ENCODE data around the gene RGS14. TPM values are rescaled to one million over a fixed set of nuclear protein-coding genes. Genes with fewer than 3 reads are reported as not detected.

The RGS14 gene
- total and polyA plus RNA-seq, 2 experiments from 2014 or later: 23.5 to 37.9 TPM

- TF ChIP-seq, protein P1, sequence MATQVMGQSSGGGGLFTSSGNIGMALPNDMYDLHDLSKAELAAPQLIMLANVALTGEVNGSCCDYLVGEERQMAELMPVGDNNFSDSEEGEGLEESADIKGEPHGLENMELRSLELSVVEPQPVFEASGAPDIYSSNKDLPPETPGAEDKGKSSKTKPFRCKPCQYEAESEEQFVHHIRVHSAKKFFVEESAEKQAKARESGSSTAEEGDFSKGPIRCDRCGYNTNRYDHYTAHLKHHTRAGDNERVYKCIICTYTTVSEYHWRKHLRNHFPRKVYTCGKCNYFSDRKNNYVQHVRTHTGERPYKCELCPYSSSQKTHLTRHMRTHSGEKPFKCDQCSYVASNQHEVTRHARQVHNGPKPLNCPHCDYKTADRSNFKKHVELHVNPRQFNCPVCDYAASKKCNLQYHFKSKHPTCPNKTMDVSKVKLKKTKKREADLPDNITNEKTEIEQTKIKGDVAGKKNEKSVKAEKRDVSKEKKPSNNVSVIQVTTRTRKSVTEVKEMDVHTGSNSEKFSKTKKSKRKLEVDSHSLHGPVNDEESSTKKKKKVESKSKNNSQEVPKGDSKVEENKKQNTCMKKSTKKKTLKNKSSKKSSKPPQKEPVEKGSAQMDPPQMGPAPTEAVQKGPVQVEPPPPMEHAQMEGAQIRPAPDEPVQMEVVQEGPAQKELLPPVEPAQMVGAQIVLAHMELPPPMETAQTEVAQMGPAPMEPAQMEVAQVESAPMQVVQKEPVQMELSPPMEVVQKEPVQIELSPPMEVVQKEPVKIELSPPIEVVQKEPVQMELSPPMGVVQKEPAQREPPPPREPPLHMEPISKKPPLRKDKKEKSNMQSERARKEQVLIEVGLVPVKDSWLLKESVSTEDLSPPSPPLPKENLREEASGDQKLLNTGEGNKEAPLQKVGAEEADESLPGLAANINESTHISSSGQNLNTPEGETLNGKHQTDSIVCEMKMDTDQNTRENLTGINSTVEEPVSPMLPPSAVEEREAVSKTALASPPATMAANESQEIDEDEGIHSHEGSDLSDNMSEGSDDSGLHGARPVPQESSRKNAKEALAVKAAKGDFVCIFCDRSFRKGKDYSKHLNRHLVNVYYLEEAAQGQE (IDR thresholded peaks at IDR 0.05; ENCODE audit: unreplicated experiment): no peak
- TF ChIP-seq EZH2phosphoT487 (IDR thresholded peaks at IDR 0.05; ENCODE audit: unreplicated experiment) (no peak), STAT1 (IDR thresholded peaks at IDR 0.05; ENCODE audit: unreplicated experiment) (no peak)
Observed at GRCh38 chr5:177405805-177406204, 48.1 kb downstream of the RGS14 start (continued).

DNA sequence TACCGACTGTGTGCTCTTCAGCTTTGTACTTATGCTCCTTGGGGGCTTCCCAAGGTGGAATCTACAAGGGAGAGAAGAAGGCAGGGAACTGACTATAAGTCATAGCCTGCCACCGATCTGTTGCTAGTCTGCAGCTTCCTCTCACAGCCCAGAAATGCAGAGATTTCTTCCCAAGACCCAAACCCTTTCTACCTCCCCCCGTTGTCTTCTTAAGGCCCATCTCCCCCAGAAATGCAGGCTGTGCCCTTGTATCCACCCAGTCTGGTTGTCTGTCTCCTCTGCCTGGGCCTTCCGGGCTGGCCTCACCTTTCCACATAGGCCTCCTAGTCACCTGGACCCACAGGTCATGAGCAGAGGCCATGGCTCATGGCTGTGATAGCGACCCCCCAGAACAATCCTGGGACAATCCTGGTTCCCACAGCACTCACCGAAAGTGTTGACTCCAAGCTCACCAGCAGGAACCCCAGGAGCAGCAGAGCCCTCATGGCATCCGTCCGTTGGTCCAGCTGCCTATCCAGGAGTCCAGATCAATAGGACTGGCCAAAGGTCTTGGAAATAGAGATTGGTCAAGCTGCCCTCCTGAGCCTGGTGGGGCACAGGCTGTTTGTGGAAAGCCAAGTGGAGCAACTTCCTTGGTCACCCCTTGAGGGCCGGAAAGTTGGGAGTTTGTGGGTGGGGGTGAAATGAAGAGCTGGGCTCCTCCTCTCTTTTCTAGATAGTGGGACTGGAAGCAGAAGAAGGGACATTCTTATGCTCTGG is 51.5 kb downstream of the RGS14 start, which contains the start of gene F12:
F12 (minus strand) TSS at position 522 of the 759 bp plus-strand sequence; CDS start at position 485, 37 bp downstream.
- H2AFZ ChIP-seq: no peak within 1 kb of the TSS
- H3K27me3 ChIP-seq (ENCODE audit: insufficient read depth): peaks cover 44% of the 10 kb centered on the region
- TF ChIP-seq ETS1 (IDR thresholded peaks at IDR 0.05): no peak

DNA sequence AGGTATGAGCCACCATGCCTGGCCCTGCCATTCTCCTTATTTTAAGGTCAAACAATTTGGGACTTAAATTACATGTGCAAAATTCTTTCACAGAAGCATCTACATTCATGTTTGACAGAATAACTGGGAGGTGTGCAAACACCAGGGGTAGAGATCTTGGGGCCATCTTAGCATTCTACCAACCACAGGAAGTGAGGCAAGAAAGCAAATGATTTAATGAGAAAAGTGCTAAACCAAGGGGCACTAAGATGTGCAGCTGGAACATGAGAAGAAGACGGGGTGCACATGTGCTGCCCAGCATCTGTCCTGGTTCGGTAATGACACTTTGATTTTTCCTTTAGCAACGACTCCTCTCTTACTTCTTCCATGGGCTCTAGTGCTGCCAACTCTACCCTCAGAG is 52.9 kb downstream of the RGS14 start:
- H3K4me3 Mint-ChIP-seq: no peak overlapping the region
- no peak overlapping the region for H3K27ac ChIP-seq (ENCODE audit: low read depth)
- H3K9me2 ChIP-seq (ENCODE audit: insufficient read depth): peaks cover 10% of the 10 kb centered on the region; the same call in 1 of the 2 replicates
- no peaks in the 10 kb centered on the region for H3K36me3 ChIP-seq (ENCODE audit: insufficient read depth)
- TF ChIP-seq STAT1 (IDR thresholded peaks at IDR 0.05; ENCODE audit: unreplicated experiment): no peak
- no peak for TF ChIP-seq ZNF331 (CRISPR knock-in tag; IDR thresholded peaks at IDR 0.05; ENCODE audit: low read depth)
- TF ChIP-seq NANOG (IDR thresholded peaks at IDR 0.05; ENCODE audit: borderline replicate concordance): no peak
- no peak overlapping the region for H3K4me2 ChIP-seq
- H3K36me3 Mint-ChIP-seq (ENCODE audit: low read depth): no peaks in the 10 kb centered on the region
- H3K9me3 Mint-ChIP-seq: no peaks in the 10 kb centered on the region
- no peak overlapping the region for H3K4me3 ChIP-seq
- no peaks in the 10 kb centered on the region for H3K79me2 ChIP-seq (replicated peaks; ENCODE audit: insufficient read depth)
- no peaks in the 10 kb centered on the region for H3K4me1 ChIP-seq (ENCODE audit: insufficient read depth)
- ATAC-seq (no peak), DNase-seq (ENCODE audit: low spot score) (no peak)
- no peak overlapping the region for H3K27ac Mint-ChIP-seq
- H3K27me3 Mint-ChIP-seq (ENCODE audit: insufficient read depth, low read depth, poor library complexity): peaks cover 36% of the 10 kb centered on the region
- no peaks in the 10 kb centered on the region for H4K20me1 ChIP-seq (replicated peaks; ENCODE audit: insufficient read depth)
- no peaks in the 10 kb centered on the region for H3K4me1 Mint-ChIP-seq
- no peak overlapping the region for H2AFZ ChIP-seq
- peaks cover 33% of the 10 kb centered on the region for H3K27me3 ChIP-seq (ENCODE audit: insufficient read depth)
- no peaks in the 10 kb centered on the region for H3F3A ChIP-seq (replicated peaks; ENCODE audit: low read depth)

More for the DNA sequence above, 51.5 kb downstream of the RGS14 start, which contains the start of gene F12:
- H3K27ac Mint-ChIP-seq: no peak within 1 kb of the TSS
- Histone ChIP-seq H3K9me2 (ENCODE audit: insufficient read depth) (0 out of 2 replicates have a peak, but pooled peaks cover 3% of the 10 kb centered on the region), H3K27ac (ENCODE audit: low read depth) (no peak within 1 kb of the TSS), H3K36me3 (ENCODE audit: insufficient read depth) (no peaks in the 10 kb centered on the region), H3K4me2 (no peak within 1 kb of the TSS), H3K4me3 (no peak within 1 kb of the TSS), H4K20me1 (replicated peaks; ENCODE audit: insufficient read depth) (no peaks in the 10 kb centered on the region), H3K4me1 (ENCODE audit: insufficient read depth) (no peaks in the 10 kb centered on the region), H3F3A (replicated peaks; ENCODE audit: low read depth) (no peaks in the 10 kb centered on the region), H3K79me2 (replicated peaks; ENCODE audit: insufficient read depth) (no peaks in the 10 kb centered on the region)
- no peaks in the 10 kb centered on the region for H3K36me3 Mint-ChIP-seq (ENCODE audit: low read depth)
- DNase-seq (ENCODE audit: low spot score) (no peak), ATAC-seq (no peak)
- H3K9me3 Mint-ChIP-seq: no peaks in the 10 kb centered on the region
- no peak within 1 kb of the TSS for H3K4me3 Mint-ChIP-seq
- no peaks in the 10 kb centered on the region for H3K4me1 Mint-ChIP-seq
- peaks cover 40% of the 10 kb centered on the region for H3K27me3 Mint-ChIP-seq (ENCODE audit: insufficient read depth, low read depth, poor library complexity)

Data from GM23338 (cell line).